HG02610 (cell line): Measurements from ENCODE around the gene SETD1B.
"Not testable (repeated sequence)": the region's sequence is repeated elsewhere in the genome, so short reads cannot be mapped to it uniquely, and the experiment has no call there.

ENCODE experiments used
- ATAC-seq: cut with Tn5 transposase; IDR thresholded peaks from one replicate; pipeline ENCODE4 v1.9.1; 2021; ENCODE audit warnings: mild to moderate bottlenecking, moderate library complexity; ENCODE audit not compliant: unreplicated experiment

Gene SETD1B

GRCh38 chr12:121845701-121846100 lies 41.9 kb downstream of the SETD1B start:
- no peak for ATAC-seq

GRCh38 chr12:121849211-121849610 lies 45.4 kb downstream of the SETD1B start:
- no peak for ATAC-seq

- ATAC-seq = no peak
Observed at GRCh38 chr12:121849665-121850064, 45.9 kb downstream of the SETD1B start.

- ATAC-seq = not testable (repeated sequence)
Observed at GRCh38 chr12:121852392-121852791, 48.6 kb downstream of the SETD1B start.

GRCh38 chr12:121857322-121858246 lies 53.8 kb downstream of the SETD1B start:
- ATAC-seq = no peak

GRCh38 chr12:121858318-121858661 lies 54.5 kb downstream of the SETD1B start:
- no peak for ATAC-seq

GRCh38 chr12:121858662-121859572 lies 55.1 kb downstream of the SETD1B start, which contains the start of gene HPD:
TSS of gene HPD (minus strand) at chr12:121858859. CDS start at chr12:121858823, 36 bp downstream.
- no peak for ATAC-seq

GRCh38 chr12:121860257-121860656 lies 56.4 kb downstream of the SETD1B start:
- ATAC-seq = no peak

GRCh38 chr12:121860699-121861098 lies 56.9 kb downstream of the SETD1B start:
- ATAC-seq = not testable (repeated sequence)

- ATAC-seq = no peak
Observed at GRCh38 chr12:121861636-121862254, 57.9 kb downstream of the SETD1B start.

GRCh38 chr12:121866331-121866730 lies 62.5 kb downstream of the SETD1B start:
- no peak for ATAC-seq

- not testable (repeated sequence) for ATAC-seq
Observed at GRCh38 chr12:121869229-121869628, 65.4 kb downstream of the SETD1B start.

GRCh38 chr12:121871467-121871866 lies 67.7 kb downstream of the SETD1B start:
- ATAC-seq = no peak

- no peak for ATAC-seq
Observed at GRCh38 chr12:121872546-121873215, 68.9 kb downstream of the SETD1B start.

- no peak for ATAC-seq
Observed at GRCh38 chr12:121873216-121873569, 69.4 kb downstream of the SETD1B start.

- ATAC-seq = no peak
Observed at GRCh38 chr12:121874071-121874470, 70.3 kb downstream of the SETD1B start.

GRCh38 chr12:121875582-121875981 lies 71.8 kb downstream of the SETD1B start:
- ATAC-seq = no peak

- ATAC-seq = not testable (repeated sequence)
Observed at GRCh38 chr12:121876080-121876447, 72.3 kb downstream of the SETD1B start.
